T1000 (cell line): ENCODE results near the gene MRAS.

Experiments
- DNase-seq: peaks from one replicate; lab custom pipeline; 2025; ENCODE audit warnings: mixed read lengths; lab: John Stamatoyannopoulos, UW

The MRAS gene

GRCh38 chr3:138340511-138340910 is 7.9 kb upstream of the MRAS start:
- no peak for DNase-seq

GRCh38 chr3:138344754-138345153 is 3.6 kb upstream of the MRAS start:
- DNase-seq = no peak

- no peak for DNase-seq
Measured at GRCh38 chr3:138348754-138349739, 668 bp downstream of the MRAS start.

- no peak for DNase-seq
Measured at GRCh38 chr3:138349926-138350665, 1.7 kb downstream of the MRAS start.

- DNase-seq = no peak
Measured at GRCh38 chr3:138351151-138351550, 2.8 kb downstream of the MRAS start.

GRCh38 chr3:138351916-138352550 is 3.7 kb downstream of the MRAS start:
- DNase-seq = no peak

- no peak for DNase-seq
Measured at GRCh38 chr3:138354376-138354775, 6.0 kb downstream of the MRAS start.

- DNase-seq = no peak
Measured at GRCh38 chr3:138355071-138355470, 6.7 kb downstream of the MRAS start.

GRCh38 chr3:138356730-138357405 is 8.5 kb downstream of the MRAS start:
- no peak for DNase-seq

- no peak for DNase-seq
Measured at GRCh38 chr3:138359148-138359918, 11.0 kb downstream of the MRAS start.

GRCh38 chr3:138359919-138360868 is 11.8 kb downstream of the MRAS start:
- DNase-seq = no peak

- DNase-seq = no peak
Measured at GRCh38 chr3:138360869-138361525, 12.6 kb downstream of the MRAS start.

- no peak for DNase-seq
Measured at GRCh38 chr3:138361561-138361971, 13.2 kb downstream of the MRAS start.

- DNase-seq = no peak
Measured at GRCh38 chr3:138362538-138362937, 14.2 kb downstream of the MRAS start.

GRCh38 chr3:138363322-138363721 is 14.9 kb downstream of the MRAS start:
- DNase-seq = no peak

- no peak for DNase-seq
Measured at GRCh38 chr3:138364356-138365252, 16.2 kb downstream of the MRAS start.

GRCh38 chr3:138365253-138365555 is 16.8 kb downstream of the MRAS start:
- DNase-seq = no peak

GRCh38 chr3:138366006-138366759 is 17.8 kb downstream of the MRAS start:
- no peak for DNase-seq
